HG03378 (cell line): ENCODE measurements around the gene PRSS12.
"Not testable (repeated sequence)": the region's sequence is repeated elsewhere in the genome, so short reads cannot be mapped to it uniquely, and the experiment has no call there.

ENCODE experiments used
- ATAC-seq: cut with Tn5 transposase; IDR thresholded peaks from one replicate; pipeline ENCODE4 v1.9.1; 2021; ENCODE audit warnings: mild to moderate bottlenecking, moderate library complexity; ENCODE audit not compliant: unreplicated experiment

PRSS12 gene

DNA sequence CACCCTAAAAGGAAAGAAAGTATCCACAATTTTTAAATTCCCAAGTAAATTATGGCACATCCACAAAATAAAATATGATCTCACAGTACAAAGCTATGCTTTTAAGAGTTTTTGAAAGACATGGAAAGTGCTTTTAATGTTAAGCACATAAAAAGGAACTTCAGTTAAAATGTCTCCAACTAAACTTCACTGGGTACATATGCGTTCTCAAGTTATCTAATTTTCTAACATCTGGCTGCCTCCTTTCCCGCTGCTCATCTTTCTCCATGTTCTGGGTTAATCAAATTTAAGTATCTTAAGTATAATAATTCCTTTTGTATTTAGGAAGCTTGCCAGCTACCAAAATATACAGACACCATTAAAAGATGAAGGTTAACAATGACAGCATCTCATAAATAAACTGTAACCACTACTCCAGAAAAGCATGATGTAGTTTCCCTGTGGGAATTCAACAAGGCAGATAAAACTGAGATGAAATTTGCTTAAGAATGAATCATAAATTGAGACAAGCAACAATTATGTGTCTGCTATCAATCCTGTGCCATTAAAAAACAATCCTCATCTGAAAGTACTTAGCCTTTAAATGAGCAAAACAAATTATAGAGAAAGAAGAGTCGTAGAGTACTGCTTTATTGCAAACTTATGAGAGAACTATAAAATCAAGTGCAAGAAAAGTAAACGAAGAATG, 25.1 kb downstream of the PRSS12 start:
- no peak for ATAC-seq

DNA sequence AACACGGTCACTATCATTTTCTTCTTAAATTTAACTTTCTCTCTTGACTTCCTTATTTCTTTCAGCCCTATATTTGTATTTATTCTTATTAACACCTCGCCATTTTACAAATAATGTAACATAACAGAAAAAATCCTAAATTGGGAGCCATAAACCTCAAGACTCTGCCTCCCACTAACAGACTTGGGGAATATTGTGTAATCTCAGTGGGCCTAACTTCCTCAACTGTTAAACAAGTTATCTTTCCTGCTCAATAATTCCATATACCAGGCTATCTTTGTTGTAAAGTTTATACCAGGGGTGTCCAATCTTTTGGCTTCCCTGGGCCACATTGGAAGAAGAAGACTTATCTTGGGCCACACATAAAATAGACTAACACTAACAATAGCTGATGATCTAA, 26.2 kb downstream of the PRSS12 start:
- no peak for ATAC-seq

DNA sequence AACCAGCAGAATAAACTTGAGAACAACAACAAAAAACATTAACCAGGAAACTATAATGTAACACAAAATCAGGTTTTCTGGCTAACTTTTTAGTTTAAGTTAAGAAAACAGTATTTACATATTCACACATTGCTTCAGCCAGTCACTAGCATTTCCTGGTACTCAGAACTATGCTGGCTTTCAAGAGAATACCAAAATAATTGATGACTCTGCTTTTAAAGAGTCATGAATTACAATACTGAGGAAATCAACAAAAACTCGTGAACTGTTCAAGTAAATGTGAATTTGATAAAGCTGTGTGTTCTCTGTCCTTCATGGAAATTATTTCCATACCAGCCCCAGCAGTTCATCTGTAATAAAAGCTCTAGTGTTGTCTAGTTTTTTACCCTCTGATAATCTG, 27.4 kb downstream of the PRSS12 start:
- no peak for ATAC-seq

DNA sequence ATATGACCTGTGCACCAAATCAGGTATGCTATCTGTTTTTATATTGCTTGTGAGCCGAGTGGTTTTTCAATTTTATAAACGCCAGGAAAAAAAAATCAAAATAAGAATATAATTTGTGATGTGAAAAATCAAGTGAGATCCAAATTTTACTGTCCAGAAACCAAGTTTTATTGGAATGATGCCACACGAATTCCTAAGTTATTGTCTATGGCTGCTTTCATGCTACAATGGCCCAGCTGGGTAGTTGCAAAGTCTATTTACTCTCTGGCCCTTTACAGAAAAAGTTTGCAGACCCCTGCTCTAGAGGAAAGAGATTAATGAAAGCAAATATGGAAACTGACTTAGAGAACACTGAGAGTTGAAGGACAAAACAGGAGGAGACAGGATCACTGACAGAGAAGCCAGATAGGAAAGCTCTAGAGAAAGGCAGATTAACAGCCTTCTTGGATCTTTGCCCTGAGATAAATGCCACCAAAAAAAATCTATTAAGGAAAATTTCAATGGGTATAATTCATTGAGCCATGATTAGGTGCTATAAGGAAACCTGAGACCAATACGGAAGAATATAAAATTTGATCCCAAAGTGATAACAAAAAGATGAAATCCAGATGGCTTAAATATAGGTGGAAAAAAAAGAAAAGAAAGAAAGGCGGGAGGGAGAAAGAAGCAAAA, 29.8 kb downstream of the PRSS12 start:
- no peak for ATAC-seq

DNA sequence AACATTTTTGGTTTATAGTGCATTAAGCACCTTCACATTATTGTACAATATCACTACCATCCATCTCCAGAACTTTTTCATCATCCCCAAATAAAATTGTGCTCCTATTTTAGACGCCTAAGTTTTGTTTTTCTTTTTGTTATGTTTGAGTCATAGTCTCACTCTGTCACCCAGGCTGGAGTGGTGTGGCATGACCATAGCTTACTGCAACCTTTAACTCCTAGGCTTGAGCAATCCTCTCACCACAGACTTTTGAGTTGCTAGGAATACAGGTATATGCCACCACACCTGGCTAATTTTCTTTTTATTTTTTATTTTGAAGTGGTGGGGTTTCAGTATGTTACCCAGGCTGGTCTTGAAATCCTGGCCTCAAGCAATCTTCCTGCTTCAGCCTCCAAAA, 33.9 kb downstream of the PRSS12 start:
- no peak for ATAC-seq

DNA sequence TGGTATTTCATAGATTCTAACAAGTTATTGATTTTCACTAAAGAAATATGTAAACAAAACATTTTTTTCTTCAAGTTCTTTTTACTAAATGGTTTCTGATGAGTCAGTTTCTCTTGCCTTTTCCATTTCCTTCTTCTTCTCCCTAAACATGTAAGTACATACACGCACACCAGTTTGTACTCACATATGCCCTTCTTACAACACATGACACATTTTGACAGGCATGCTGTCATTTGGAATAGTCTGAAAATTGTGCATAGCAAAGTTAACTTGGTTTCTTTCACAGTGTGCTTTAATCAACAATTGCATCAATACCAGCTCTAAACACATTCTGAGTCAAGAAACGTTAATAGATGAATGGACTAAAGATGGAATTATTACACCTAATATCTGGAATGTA, 35.1 kb downstream of the PRSS12 start:
- ATAC-seq = no peak

DNA sequence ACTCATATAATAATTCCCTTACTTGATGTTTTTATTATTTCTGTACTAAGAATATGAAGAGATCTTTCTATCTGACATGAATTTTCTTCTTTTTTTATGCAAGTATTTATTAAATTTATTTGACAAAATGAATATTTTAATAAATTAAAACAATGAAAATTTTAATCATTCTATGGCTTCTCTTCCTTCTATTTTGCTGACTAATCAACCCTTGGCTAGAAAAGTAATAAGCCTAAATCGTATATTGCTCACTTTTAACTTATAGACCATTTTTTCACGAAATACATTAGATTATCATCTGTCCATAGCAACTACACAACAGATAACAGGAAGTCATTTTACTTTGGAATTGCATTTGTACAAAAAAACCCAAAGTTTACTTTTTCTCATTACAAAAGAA, 38.6 kb downstream of the PRSS12 start:
- ATAC-seq = no peak

DNA sequence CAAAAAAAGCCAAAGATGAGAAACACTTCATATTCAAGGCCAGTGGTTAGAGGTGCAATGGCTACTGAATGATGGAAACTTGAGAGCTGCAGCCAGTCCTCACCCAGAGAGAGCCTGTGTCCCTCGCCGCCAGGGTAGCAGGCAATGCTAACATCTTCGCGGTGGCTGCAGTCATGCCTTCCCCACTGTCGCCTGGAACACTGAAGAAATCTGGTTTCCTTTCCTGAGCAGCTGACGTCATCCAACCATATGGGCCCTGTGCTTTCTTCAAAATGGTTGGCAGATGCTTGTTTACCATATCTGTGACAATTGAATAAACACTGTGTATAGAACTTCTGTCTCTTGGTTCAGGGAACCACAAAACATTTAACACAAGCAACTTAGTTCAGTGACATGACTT, 39.7 kb downstream of the PRSS12 start:
- no peak for ATAC-seq

DNA sequence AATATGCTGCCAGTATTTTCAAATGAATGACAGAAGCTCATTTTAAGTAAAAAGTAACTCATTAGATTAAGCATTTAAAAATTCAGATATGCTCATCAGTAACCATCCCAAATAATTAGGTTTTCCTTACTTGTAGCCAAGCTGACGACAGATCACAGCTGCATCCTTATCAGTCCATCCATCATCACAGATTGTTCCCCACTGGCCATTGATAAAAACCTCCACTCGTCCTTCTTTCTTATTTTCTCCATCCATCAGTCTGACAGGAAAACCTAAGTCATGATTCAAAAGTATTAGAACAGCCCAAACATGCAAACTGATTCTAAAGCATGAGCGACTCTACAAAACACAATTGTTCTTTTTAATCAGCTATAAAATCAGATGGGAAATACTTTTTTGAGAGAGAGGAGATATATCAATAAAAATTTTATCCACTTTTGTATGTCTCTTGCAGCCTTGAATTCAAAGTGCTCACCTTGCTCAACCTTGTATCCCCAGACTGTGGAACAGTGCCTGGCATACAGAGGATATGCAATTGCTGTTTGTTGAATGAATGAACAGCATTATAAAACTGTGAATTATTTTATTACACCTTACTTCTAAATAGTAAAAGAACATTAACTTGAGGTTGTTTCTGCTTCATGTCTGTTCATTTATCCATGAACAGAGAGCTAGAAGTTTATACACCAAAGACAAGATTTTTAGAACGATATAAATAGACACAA, 44.3 kb downstream of the PRSS12 start:
- no peak for ATAC-seq

DNA sequence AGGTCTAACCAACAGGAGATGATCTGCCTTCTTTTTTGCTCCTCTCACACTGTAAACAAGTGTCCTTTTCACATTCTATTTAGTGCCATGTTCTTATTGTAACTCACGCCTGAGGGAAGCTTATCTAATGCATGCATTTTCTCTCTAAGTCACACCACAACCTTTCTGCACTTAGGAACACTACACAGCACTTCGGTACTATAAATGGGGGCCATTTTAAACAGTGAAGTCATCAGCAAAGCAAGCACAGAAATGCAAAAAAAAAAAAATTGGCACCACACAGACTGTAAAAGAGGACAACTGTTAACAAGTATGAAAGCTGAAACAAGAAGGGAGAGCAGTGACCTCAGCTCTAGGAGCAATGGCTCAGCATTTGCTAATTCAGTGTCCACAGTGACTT, 45.2 kb downstream of the PRSS12 start:
- ATAC-seq = no peak

DNA sequence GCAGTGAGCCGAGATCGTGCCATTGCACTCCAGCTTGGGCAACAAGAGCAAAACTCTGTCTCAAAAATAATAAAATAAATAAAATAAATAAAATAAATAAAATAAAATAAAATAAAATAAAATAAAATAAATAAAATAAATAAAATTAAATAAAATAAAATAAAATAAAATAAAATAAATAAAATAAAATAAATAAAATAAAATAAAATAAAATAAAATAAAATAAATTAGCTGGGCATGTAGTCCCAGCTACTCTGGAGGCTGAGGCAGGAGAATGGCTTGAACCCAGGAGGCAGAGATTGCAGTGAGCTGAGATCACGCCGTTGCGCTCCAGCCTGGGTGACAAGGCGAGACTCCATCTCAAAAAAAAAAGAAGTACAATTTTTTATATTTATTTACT, 53.2 kb downstream of the PRSS12 start:
- not testable (repeated sequence) for ATAC-seq

DNA sequence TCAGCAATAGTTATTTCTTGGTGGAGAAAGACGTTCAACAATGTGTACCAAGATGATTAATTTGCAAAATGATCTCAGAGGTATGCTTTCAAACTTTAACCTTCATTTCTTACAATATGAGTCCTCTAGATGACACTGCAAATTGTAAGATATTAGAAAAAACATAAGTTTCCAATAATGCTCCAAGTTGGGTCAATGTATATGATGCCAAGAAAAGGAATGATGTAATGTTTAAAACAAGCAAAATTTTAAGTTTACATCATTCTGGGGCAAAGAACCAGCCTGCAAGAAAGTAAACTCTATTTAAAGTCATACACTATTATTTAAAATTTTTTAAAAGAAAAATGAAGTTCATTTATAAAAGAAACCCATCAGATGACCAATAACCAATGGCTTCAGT, 56.1 kb downstream of the PRSS12 start:
- no peak for ATAC-seq

DNA sequence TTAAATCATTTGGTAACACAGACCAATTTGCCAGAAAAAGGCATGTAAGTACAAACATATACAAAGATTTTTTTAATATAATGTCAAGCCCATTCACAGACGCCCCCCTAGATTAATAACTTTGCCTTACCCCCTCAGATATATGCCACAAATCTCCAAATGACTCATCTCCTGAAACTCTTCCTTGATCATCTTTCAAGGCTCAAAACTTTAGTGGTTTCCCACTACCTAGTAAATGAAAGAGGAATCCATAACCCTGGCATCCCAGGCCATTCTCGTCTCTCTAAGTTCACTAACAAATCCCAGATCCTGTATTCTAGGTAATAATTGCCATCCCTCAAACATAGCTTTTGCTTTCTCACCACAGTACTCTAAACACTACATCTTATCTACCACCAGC, 61.9 kb downstream of the PRSS12 start:
- no peak for ATAC-seq

DNA sequence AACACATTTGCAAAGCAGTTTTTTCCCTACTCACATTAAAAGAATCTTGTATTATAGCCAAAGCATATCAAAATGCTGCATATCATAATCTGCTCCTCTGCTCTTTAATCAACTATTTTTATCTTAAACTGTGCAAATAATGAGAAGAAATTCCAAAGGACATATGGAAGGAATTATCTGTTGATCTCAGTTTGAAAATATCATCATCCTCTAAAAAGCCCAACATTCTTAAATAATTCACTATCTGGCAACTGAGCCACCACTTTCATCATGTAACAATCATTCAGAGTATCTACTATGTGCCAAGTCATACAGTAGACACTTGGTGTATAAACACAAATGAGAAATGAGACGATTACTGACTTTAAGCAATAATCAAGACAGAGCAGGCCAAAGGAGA, 63.0 kb downstream of the PRSS12 start:
- no peak for ATAC-seq

DNA sequence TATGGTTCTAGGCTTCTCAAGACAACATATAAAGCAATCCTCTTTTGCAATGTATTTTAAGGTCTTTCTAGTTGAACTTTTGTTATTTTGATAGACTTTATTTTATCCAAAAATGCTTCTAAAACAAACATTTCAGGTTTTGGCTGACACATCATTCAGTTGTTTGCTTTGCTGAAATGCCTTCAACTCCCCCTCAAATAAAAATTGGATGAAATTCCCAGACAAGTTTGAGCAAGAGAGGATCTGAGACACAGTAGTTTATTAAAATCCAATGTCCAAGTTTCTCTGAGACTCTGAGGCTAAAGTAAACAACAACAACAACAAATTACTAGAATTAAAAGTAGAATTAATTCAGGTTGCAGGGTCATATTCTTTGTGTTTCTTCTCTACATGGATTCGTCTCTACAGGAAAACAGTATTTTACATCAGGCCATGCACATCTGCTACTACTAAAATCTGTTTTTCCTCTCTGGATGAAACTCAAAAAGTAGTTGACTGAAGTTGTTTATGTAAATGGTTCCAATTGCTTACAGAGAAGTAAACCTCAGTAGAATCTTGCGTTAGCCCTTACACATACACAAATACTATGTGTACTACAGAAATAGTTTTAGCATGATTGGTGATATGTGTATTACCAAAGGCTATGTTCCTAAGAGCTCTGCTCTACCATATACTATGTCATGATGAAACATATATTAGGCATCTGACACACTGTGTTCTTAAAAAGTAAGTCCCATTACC, 64.9 kb downstream of the PRSS12 start:
- no peak for ATAC-seq

DNA sequence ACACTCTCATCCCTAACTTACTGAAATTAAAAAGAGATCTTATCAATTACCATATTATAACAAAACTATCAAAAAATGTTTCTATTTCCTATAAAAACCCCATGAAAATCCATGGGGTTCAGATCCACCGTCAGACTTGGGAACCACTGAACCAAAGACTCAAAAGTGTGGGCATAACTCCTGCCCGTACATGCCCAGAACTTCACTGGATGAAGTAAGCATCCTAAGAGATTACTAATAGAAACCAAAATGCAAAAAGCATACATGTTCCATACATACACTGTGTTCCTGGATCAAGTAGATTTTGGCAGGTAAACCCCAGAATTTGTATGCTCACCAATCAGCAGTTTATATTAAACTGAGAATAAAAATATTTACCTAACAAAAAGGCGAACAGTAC, 66.1 kb downstream of the PRSS12 start:
- no peak for ATAC-seq

DNA sequence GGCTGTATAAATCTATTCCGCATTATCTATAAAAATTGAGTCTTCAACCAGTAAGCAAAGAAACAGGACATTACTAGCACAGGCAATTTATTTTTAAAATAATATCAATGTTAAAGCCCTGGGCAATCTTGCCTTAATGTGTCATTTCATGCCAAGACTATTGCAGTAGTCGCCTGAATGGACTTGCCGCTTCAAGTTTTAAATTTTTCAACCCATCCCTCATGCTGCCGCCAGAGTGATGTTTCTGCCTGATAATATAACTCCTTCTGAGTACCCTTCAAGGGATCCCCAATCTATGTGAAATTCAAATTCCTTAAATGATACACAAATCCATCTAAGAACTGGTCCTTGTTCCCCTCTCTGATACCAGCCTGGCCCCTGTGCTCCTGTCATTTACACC, 66.9 kb downstream of the PRSS12 start:
- no peak for ATAC-seq

DNA sequence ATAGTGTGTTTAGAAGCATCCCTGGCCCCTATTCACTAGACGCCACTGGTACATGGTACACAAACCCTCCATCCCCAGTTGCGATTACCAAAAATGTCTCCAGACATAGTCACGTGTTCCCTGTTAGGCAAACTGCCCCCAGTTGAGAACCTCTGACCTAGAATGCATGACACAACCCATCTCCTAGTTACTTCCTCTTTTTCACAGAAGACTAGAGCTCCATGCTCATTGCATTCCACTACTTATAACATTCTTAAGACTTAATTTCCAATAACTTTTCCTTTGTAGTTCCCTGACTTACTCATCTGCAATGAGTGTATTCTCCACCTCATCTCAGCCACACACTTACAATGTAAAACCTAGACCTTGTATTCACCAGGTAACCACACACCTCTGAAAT, 68.6 kb downstream of the PRSS12 start:
- peak; percentile 59 for ATAC-seq

DNA sequence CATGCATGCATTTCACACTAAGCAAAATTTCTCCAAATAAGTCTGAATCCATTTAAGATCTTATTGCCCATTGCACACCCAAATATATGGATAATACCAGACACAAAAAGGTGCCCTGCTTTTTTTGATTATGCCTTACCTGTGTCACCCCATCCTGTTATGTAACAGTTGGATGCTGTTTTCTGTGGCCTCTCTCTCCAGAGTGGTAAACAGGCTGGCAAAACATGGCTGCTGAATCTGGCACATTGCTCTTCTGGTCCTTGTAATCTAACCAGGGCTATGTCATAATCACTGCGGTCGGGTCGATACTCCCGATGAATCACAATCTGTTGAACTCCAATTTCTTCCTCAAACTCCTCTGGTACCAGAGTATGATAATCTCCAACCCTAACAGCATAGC, 70.1 kb downstream of the PRSS12 start:
- no peak for ATAC-seq

DNA sequence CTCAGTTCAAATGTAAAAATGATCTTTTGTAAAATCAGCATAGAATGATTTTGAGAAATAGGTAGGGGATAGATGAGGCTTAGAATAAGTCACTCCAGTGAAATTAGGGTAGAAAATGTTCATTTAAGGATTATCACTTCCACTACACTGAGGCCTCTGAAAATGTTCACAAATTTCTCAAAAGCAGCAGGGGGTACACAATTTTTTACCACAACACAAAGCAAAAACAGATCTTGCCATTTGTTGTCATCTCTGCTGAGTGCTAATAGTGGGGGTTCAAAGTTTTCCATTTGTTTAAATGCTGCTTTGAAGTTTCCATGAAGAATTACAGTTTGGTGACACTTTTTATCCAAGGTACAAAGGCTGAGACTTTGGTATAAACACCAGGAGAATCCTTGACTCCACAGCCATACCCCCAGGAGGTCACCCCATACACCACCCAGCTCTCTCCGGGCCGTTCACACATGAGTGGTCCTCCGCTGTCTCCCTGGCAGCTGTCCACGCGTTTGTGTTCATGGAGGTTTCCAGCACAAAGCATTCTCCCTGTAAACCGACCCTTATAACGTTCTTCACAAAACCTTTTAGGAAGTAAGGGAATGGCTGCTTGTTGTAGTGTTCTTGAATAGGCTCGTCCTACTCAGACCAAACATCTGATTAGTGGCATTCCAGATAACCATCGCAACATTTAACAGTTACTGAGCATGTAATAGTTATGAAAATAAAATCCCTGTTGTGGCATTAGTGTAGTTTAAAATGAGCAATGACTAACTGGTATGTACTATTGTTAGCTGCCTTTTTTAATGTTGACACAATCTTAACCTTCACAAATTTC, 71.0 kb downstream of the PRSS12 start:
- no peak for ATAC-seq
